ENCODE data around the gene ZNF300.

DNA sequence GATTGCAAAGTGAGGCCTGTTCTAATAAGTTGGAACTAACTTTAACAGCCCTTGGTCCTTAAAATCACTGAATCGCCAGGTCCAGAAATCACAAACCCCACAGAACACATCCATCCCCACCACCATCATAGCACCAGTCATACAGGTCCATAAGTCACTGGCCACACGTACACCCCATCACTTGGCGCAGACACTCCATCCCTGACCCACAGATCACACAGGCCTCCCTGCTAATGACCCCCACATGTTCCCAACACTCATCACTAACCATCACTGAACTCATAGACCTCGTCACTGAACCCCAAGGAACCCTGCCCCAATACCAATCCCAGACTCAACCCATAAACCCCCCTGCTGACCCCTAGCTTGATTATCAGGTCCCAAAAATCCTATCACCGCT is 41.2 kb upstream of the ZNF300 start:
- TF ChIP-seq, protein P1, sequence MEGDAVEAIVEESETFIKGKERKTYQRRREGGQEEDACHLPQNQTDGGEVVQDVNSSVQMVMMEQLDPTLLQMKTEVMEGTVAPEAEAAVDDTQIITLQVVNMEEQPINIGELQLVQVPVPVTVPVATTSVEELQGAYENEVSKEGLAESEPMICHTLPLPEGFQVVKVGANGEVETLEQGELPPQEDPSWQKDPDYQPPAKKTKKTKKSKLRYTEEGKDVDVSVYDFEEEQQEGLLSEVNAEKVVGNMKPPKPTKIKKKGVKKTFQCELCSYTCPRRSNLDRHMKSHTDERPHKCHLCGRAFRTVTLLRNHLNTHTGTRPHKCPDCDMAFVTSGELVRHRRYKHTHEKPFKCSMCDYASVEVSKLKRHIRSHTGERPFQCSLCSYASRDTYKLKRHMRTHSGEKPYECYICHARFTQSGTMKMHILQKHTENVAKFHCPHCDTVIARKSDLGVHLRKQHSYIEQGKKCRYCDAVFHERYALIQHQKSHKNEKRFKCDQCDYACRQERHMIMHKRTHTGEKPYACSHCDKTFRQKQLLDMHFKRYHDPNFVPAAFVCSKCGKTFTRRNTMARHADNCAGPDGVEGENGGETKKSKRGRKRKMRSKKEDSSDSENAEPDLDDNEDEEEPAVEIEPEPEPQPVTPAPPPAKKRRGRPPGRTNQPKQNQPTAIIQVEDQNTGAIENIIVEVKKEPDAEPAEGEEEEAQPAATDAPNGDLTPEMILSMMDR (conservative IDR thresholded peaks at IDR 0.05 in 1 of 2, IDR thresholded peaks at IDR 0.05 in 1 of 2; ENCODE audit: extremely low read depth in 1 of 2, insufficient read depth in 1 of 2, low read depth in 1 of 2, low read length in 2 of 2), result no peak
- no peak for TF ChIP-seq EZH2 (IDR thresholded peaks at IDR 0.05; ENCODE audit: borderline replicate concordance, low read length)
